ENCODE measurements around the gene MAGED4B.

Gene MAGED4B

DNA sequence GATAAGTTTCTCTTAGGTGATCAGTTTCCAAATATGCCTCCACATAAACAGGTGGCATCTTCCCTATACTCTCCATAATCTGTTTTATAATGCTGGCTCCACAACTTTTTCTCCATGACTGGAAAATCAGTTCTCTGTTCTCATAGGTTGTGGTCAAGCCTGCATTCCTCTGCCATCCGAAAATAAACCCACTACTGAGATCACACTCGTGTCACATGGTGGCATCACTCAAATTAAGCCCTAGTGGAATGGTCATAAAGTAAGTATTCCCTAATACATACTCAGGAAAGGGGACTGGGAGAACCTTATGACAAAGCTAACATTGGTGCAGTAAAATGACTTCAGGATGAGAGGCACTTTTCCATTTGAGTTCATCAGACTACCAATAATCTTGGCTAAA is 37.6 kb downstream of the MAGED4B start:
- Histone ChIP-seq H3K27me3 (no peaks in the 10 kb centered on the region), H3K27ac (no peak overlapping the region), H3K4me3 (ENCODE audit: low read depth in 1 of 2, low read length in 1 of 2) (no peak overlapping the region), H3K36me3 (no peaks in the 10 kb centered on the region), H3K4me1 (ENCODE audit: control insufficient read depth in 1 of 2, insufficient read depth in 1 of 2, low read depth in 1 of 2, low read length in 1 of 2) (no peaks in the 10 kb centered on the region), H3K9me3 (no peaks in the 10 kb centered on the region)
- TF ChIP-seq, protein P1, sequence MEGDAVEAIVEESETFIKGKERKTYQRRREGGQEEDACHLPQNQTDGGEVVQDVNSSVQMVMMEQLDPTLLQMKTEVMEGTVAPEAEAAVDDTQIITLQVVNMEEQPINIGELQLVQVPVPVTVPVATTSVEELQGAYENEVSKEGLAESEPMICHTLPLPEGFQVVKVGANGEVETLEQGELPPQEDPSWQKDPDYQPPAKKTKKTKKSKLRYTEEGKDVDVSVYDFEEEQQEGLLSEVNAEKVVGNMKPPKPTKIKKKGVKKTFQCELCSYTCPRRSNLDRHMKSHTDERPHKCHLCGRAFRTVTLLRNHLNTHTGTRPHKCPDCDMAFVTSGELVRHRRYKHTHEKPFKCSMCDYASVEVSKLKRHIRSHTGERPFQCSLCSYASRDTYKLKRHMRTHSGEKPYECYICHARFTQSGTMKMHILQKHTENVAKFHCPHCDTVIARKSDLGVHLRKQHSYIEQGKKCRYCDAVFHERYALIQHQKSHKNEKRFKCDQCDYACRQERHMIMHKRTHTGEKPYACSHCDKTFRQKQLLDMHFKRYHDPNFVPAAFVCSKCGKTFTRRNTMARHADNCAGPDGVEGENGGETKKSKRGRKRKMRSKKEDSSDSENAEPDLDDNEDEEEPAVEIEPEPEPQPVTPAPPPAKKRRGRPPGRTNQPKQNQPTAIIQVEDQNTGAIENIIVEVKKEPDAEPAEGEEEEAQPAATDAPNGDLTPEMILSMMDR (IDR thresholded peaks at IDR 0.05) = no peak

DNA sequence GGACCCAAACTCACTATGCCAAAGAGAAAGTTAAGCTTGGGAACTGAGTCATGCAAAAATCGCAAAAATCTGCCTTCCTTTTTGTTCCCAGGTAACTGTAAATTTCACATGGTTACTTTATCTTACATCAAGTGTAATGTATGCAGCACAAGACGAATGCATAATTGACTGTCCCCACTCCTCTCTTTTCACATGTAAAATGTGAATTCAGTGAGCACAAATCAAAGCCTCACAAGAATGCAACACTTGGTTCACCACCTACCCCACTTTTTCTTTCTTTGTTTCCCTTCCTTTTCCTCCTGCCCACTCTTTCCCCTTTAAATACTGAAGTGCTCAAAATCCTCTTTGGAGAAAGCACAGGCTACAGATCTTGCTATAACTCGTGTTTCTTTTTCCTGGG is 53.2 kb downstream of the MAGED4B start:
- Histone ChIP-seq H3K27ac (no peak overlapping the region), H3K27me3 (no peaks in the 10 kb centered on the region), H3K9me3 (no peaks in the 10 kb centered on the region), H3K36me3 (no peaks in the 10 kb centered on the region), H3K4me3 (ENCODE audit: low read depth in 1 of 2, low read length in 1 of 2) (no peak overlapping the region), H3K4me1 (ENCODE audit: control insufficient read depth in 1 of 2, insufficient read depth in 1 of 2, low read depth in 1 of 2, low read length in 1 of 2) (no peaks in the 10 kb centered on the region)
- TF ChIP-seq, protein P1 (IDR thresholded peaks at IDR 0.05) = no peak

All from neutrophil (primary cell).